Right lobe of liver (tissue), 6 donors: ENCODE results near the gene NPEPL1. TPM values are rescaled to one million over a fixed set of nuclear protein-coding genes. Genes with fewer than 3 reads are reported as not detected.

Source experiments
- ATAC-seq, 4 donors: fragments of 200-7000 bp; cut with Tn5 transposase; one replicate each; pipeline ENCODE4 v1.9.1; 2020; ENCODE audit warnings: mild to moderate bottlenecking in 4 of 4, moderate library complexity in 4 of 4
- DNase-seq, 3 donors: peaks; one replicate each; pipeline ENCODE4 v3.0.0-alpha.2; 2020
- H3K27ac ChIP-seq, 3 donors: fragments of 200-600 bp; one replicate each; pipeline ENCODE4 v1.8.0; 2022
- H3K27me3 ChIP-seq, 2 donors: fragments of 200-600 bp; one replicate each; pipeline ENCODE4 v1.8.0; 2022
- H3K36me3 ChIP-seq, 4 donors: fragments of 200-600 bp; sonication (generic) in 1 of 4; one replicate each; pipeline versions ENCODE4 v1.5.1 to v1.8.0; 2017 to 2022; ENCODE audit warnings: control low read depth in 1 of 4
- H3K4me1 ChIP-seq, 4 donors: fragments of 200-600 bp; sonication (generic) in 1 of 4; one replicate each; pipeline versions ENCODE4 v1.5.1 to v1.8.0; 2017 to 2022; ENCODE audit warnings: control low read depth in 1 of 4
- H3K4me3 ChIP-seq, 3 donors: fragments of 200-600 bp; one replicate each; pipeline ENCODE4 v1.8.0; 2022
- H3K9me3 ChIP-seq, 4 donors: fragments of 200-600 bp; sonication (generic) in 1 of 4; one replicate each; pipeline versions ENCODE4 v1.5.1 to v1.8.0; 2017 to 2022; ENCODE audit warnings: control low read depth in 1 of 4
- CTCF ChIP-seq, 4 donors: fragments of 200-600 bp in 3 of 4; fragments of 450-650 bp in 1 of 4; IDR thresholded peaks; one replicate each; pipeline versions ENCODE4 v1.5.1 to v1.8.0; 2016 to 2022; ENCODE audit warnings: antibody characterized with exemption in 4 of 4, mild to moderate bottlenecking in 2 of 4
- POLR2A ChIP-seq: fragments of 450-650 bp; IDR thresholded peaks from one replicate; pipeline ENCODE4 v1.6.1; 2017; ENCODE audit warnings: antibody characterized with exemption, mild to moderate bottlenecking
- WGBS: methylation state at CpG from one replicate; pipeline ENCODE4 v1.1.6; 2018; ENCODE audit warnings: low coverage, low lambda C conversion rate; ENCODE audit not compliant: insufficient coverage; ENCODE audit errors: missing lambda C conversion rate; 5-methylcytosine and 5-hydroxymethylcytosine counted together
- intact Hi-C, 2 donors: fragments of 100-400 bp; cut with DNase I; formaldehyde crosslinking; loops; one replicate each; pipeline versions ENCODE4 v1.11.2 to v1.14.1; 2022
- total RNA-seq, 6 experiments: library from RNA; depleted of rRNA in 2 of 6; stranded (reverse); fragments of >200 nt in 2 of 6; fragmentation: NEBNext Ultra II Directional in 3 of 6; extraction: Animal tissue kit (Norgen Biotek cat#: 25700) in 3 of 6; gene quantifications; one replicate each; pipeline versions ENCODE4 v1.1.0 to v1.2.4, GENCODE V29; 2016 to 2023
- donor health status: DM: no; HTN: yes; CAD: no.
- donor health status: DM: no; HTN: no; CAD: no.
- donor health status: DM: no; HTN: no; CAD: no.
- donor health status: DM: no; HTN: yes; CAD: no.
- donor health status: DM: no; HTN: yes; CAD: no.

NPEPL1 gene
- total RNA-seq, 6 experiments from 2014 or later = 7.7 to 13.9 (median 10.1) TPM

- ATAC-seq (no peak), DNase-seq (no peak)
- H3K27me3 ChIP-seq = no peaks in the 10 kb centered on the region
- intact Hi-C loops = no loop called here
- H3K4me3 ChIP-seq = no peak overlapping the region
- TF ChIP-seq CTCF (IDR thresholded peaks at IDR 0.05) = no peak
- H3K27ac ChIP-seq = no peak overlapping the region
- 51% methylated on average over 10 of the region's 11 CpGs for WGBS
- no peaks in the 10 kb centered on the region for H3K4me1 ChIP-seq
- no peaks in the 10 kb centered on the region for H3K9me3 ChIP-seq
- H3K36me3 ChIP-seq = no peaks in the 10 kb centered on the region
Measured at GRCh38 chr20:58746620-58747019, 54.0 kb downstream of the NPEPL1 start.

GRCh38 chr20:58747211-58747610 is 54.6 kb downstream of the NPEPL1 start:
- no peak for DNase-seq
- WGBS = 28% methylated on average over 5 of the region's 8 CpGs
- Histone ChIP-seq H3K4me3 (no peak overlapping the region), H3K9me3 (no peaks in the 10 kb centered on the region), H3K36me3 (no peaks in the 10 kb centered on the region), H3K4me1 (no peaks in the 10 kb centered on the region), H3K27me3 (no peaks in the 10 kb centered on the region), H3K27ac (no peak overlapping the region)
- intact Hi-C loops = no loop called here
- TF ChIP-seq POLR2A (no peak), CTCF (IDR thresholded peaks at IDR 0.05) (no peak)
- peak in 2 of 4 donors; percentile 27 for ATAC-seq

GRCh38 chr20:58748618-58749017 is 56.0 kb downstream of the NPEPL1 start:
- ATAC-seq (no peak), DNase-seq (no peak)
- H3K9me3 ChIP-seq = no peaks in the 10 kb centered on the region
- intact Hi-C loops = no loop called here
- no peaks in the 10 kb centered on the region for H3K36me3 ChIP-seq
- WGBS = 34% methylated on average over 3 of the region's 3 CpGs
- H3K4me3 ChIP-seq = no peak overlapping the region
- no peak overlapping the region for H3K27ac ChIP-seq
- H3K4me1 ChIP-seq = no peaks in the 10 kb centered on the region
- no peaks in the 10 kb centered on the region for H3K27me3 ChIP-seq
- TF ChIP-seq CTCF (IDR thresholded peaks at IDR 0.05) (no peak), POLR2A (no peak)

- DNase-seq (no peak), ATAC-seq (no peak)
- intact Hi-C loops = no loop called here
- H3K36me3 ChIP-seq = no peaks in the 10 kb centered on the region
- no peak for TF ChIP-seq POLR2A
- no peak for TF ChIP-seq CTCF (IDR thresholded peaks at IDR 0.05)
- no peaks in the 10 kb centered on the region for H3K9me3 ChIP-seq
- no peak overlapping the region for H3K4me3 ChIP-seq
- no peaks in the 10 kb centered on the region for H3K4me1 ChIP-seq
- 57% methylated on average over 3 of the region's 11 CpGs for WGBS
- H3K27me3 ChIP-seq = no peaks in the 10 kb centered on the region
- no peak overlapping the region for H3K27ac ChIP-seq
Measured at GRCh38 chr20:58749098-58749769, 56.6 kb downstream of the NPEPL1 start.
